ENCODE data around the gene KLHL6. TPM values are rescaled to one million over a fixed set of nuclear protein-coding genes. Genes with fewer than 3 reads are reported as not detected.

The KLHL6 gene
- total RNA-seq, 1 donor from 2014 or later: 0.11 TPM

Other genes starting within 250 kb of the KLHL6 start
- 0.89 and 1.2 TPM in 2 replicates for gene MCF2L2, start 127.1 kb downstream of the KLHL6 start, total RNA-seq
- gene KLHL24, start 79.9 kb upstream of the KLHL6 start, total RNA-seq: 38.7 and 40.1 TPM in 2 replicates
- 39.9 and 45.3 TPM in 2 replicates for gene YEATS2, start 142.1 kb upstream of the KLHL6 start, total RNA-seq

All from astrocyte (in vitro differentiated cells and primary cell).